GM23248 (cell line): Measurements from ENCODE around the gene PHYH. TPM values are rescaled to one million over a fixed set of nuclear protein-coding genes. Genes with fewer than 3 reads are reported as not detected.
"Not testable (repeated sequence)": the region's sequence is repeated elsewhere in the genome, so short reads cannot be mapped to it uniquely, and the experiment has no call there.

Source experiments
- DNase-seq: peaks from one replicate; pipeline ENCODE4 v3.0.0-alpha.2; 2015
- H2AFZ ChIP-seq: fragments of 200-600 bp; sonication (generic); 2 replicates; pipeline ENCODE4 v1.6.1; 2016; ENCODE audit warnings: antibody characterized with exemption
- H3F3A ChIP-seq: fragments of 200-600 bp; sonication (generic); 2 replicates; pipeline ENCODE4 v1.6.1; 2016; ENCODE audit warnings: mild to moderate bottlenecking, antibody characterized with exemption, mixed run types; ENCODE audit not compliant: insufficient read depth
- H3K27ac ChIP-seq: fragments of 200-600 bp; sonication (generic); 2 replicates; pipeline ENCODE4 v1.5.1; 2016; ENCODE audit warnings: mild to moderate bottlenecking
- H3K27me3 ChIP-seq: fragments of 200-600 bp; sonication (generic); replicated peaks from 2 replicates; pipeline ENCODE4 v1.6.1; 2016; ENCODE audit warnings: mild to moderate bottlenecking; ENCODE audit not compliant: insufficient read depth
- H3K36me3 ChIP-seq: fragments of 200-600 bp; sonication (generic); 2 replicates; pipeline ENCODE4 v1.6.1; 2016; ENCODE audit warnings: low read depth, mild to moderate bottlenecking
- H3K4me1 ChIP-seq: fragments of 200-600 bp; sonication (generic); 2 replicates; pipeline ENCODE4 v1.6.1; 2016; ENCODE audit warnings: mild to moderate bottlenecking; ENCODE audit not compliant: insufficient read depth
- H3K4me2 ChIP-seq: fragments of 200-600 bp; sonication (generic); one replicate; pipeline ENCODE4 v1.6.1; 2016; ENCODE audit warnings: mild to moderate bottlenecking; ENCODE audit not compliant: unreplicated experiment
- H3K4me3 ChIP-seq: fragments of 200-600 bp; sonication (generic); 2 replicates; pipeline ENCODE4 v1.5.1; 2016; ENCODE audit warnings: mild to moderate bottlenecking
- H3K79me2 ChIP-seq: fragments of 200-600 bp; sonication (generic); 2 replicates; pipeline ENCODE4 v1.6.1; 2016; ENCODE audit warnings: mild to moderate bottlenecking; ENCODE audit not compliant: insufficient read depth
- H3K9ac ChIP-seq: fragments of 200-600 bp; sonication (generic); 2 replicates; pipeline ENCODE4 v1.6.1; 2016; ENCODE audit warnings: mild to moderate bottlenecking
- H3K9me2 ChIP-seq: fragments of 200-600 bp; sonication (generic); 2 replicates; pipeline ENCODE4 v1.6.1; 2016; ENCODE audit warnings: mixed run types, mild to moderate bottlenecking, moderate library complexity; ENCODE audit not compliant: insufficient read depth
- H3K9me3 ChIP-seq: fragments of 200-600 bp; sonication (generic); one replicate; pipeline ENCODE4 v1.6.1; 2017; ENCODE audit warnings: low read depth
- H4K20me1 ChIP-seq: fragments of 200-600 bp; sonication (generic); 2 replicates; pipeline ENCODE4 v1.6.0; 2016; ENCODE audit not compliant: insufficient read depth
- EZH2 ChIP-seq: fragments of 200-600 bp; sonication (generic); IDR thresholded peaks from 2 replicates; pipeline ENCODE4 v1.6.1; 2018; ENCODE audit warnings: antibody characterized with exemption, mild to moderate bottlenecking; ENCODE audit not compliant: insufficient read depth, poor library complexity, severe bottlenecking
- EZH2phosphoT487 ChIP-seq: fragments of 200-600 bp; sonication (generic); IDR thresholded peaks from 2 replicates; pipeline ENCODE4 v1.6.1; 2018; ENCODE audit warnings: antibody characterized with exemption, moderate library complexity, mild to moderate bottlenecking, low read depth; ENCODE audit not compliant: insufficient read depth
- WGBS, 2 experiments: methylation state at CpG; one replicate each; pipeline ENCODE4 v1.1.6; 2015 to 2017; ENCODE audit warnings: low lambda C conversion rate in 2 of 2, low coverage in 1 of 2; ENCODE audit errors: missing lambda C conversion rate in 2 of 2; 5-methylcytosine and 5-hydroxymethylcytosine counted together
- in situ Hi-C: fragments of 300-500 bp; cut with MboI; formaldehyde crosslinking; loops from 2 replicates; pipeline ENCODE4 v1.15.0; 2020
- polyA plus RNA-seq: library from polyadenylated mRNA; unstranded; fragments of >200 nt; fragmentation: Nextera tagmentation; extraction: Ambion mirVana; gene quantifications from 2 replicates; pipeline ENCODE4 v1.2.1, GENCODE V29; 2016
- total RNA-seq: library from RNA; depleted of rRNA; stranded (reverse); fragments of >200 nt; shearing (Covaris generic); gene quantifications from 2 replicates; pipeline ENCODE4 v1.2.3, GENCODE V29; 2014

Gene PHYH
- total and polyA plus RNA-seq, 2 experiments from 2014 or later: 19.1 to 29.7 TPM

- H3K9me2 ChIP-seq: no peaks in the 10 kb centered on the region
- WGBS, 2 experiments: 45 to 46% methylated on average over 9 of the region's 9 CpGs
- no peak overlapping the region for H3K4me3 ChIP-seq
- no peak for DNase-seq
- H3F3A ChIP-seq: no peaks in the 10 kb centered on the region
- H3K4me1 ChIP-seq: no peaks in the 10 kb centered on the region
- H4K20me1 ChIP-seq: no peaks in the 10 kb centered on the region
- no peaks in the 10 kb centered on the region for H3K79me2 ChIP-seq
- H2AFZ ChIP-seq: no peak overlapping the region
- H3K36me3 ChIP-seq: no peaks in the 10 kb centered on the region
- no peak overlapping the region for H3K27ac ChIP-seq
- no peak for TF ChIP-seq EZH2phosphoT487
- no peak for TF ChIP-seq EZH2
- in situ Hi-C loops: no loop called here
- no peaks in the 10 kb centered on the region; the same call in 1 of the 2 replicates for H3K27me3 ChIP-seq
- no peak overlapping the region for H3K9ac ChIP-seq
- no peak overlapping the region for H3K4me2 ChIP-seq
- no peaks in the 10 kb centered on the region for H3K9me3 ChIP-seq
Observed at GRCh38 chr10:13247246-13247645, 52.6 kb downstream of the PHYH start.

DNA sequence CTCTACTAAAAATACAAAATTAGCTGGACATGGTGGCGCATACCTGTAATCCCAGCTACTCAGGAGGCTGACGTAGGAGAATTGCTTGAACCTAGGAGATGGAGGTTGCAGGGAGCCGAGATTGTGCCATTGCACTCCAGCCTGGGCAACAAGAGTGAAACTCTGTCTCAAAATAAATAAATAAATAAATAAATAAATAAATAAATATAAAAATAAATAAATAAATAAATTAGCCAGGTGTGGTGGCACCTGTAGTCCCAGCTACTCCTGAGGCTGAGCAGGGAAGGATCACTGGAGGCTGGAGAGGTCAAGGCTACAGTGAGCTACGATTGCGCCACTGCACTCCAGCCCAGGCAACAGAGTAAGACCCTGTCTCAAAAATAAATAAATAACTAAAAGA, 57.6 kb downstream of the PHYH start:
- H3K27ac ChIP-seq, H3K4me2 ChIP-seq, H3K79me2 ChIP-seq, H3K36me3 ChIP-seq, H3K27me3 ChIP-seq, H3K9me2 ChIP-seq, in situ Hi-C loops, H3F3A ChIP-seq, H3K4me1 ChIP-seq, H3K4me3 ChIP-seq, H4K20me1 ChIP-seq, H2AFZ ChIP-seq, H3K9ac ChIP-seq, H3K9me3 ChIP-seq, DNase-seq: not testable (repeated sequence)
- 71 to 74% methylated on average over 5 of the region's 5 CpGs for WGBS, 2 experiments

GRCh38 chr10:13241613-13242012, 58.3 kb downstream of the PHYH start:
- WGBS, 2 experiments: 43 to 52% methylated on average over 3 of the region's 3 CpGs
- Histone ChIP-seq H3K27me3 (no peaks in the 10 kb centered on the region), H3K79me2 (no peaks in the 10 kb centered on the region), H3K27ac (no peak overlapping the region), H3K9ac (no peak overlapping the region), H3K36me3 (no peaks in the 10 kb centered on the region), H3K9me2 (no peaks in the 10 kb centered on the region), H3F3A (no peaks in the 10 kb centered on the region), H2AFZ (no peak overlapping the region), H3K4me2 (no peak overlapping the region), H3K4me1 (no peaks in the 10 kb centered on the region), H3K4me3 (no peak overlapping the region), H3K9me3 (no peaks in the 10 kb centered on the region), H4K20me1 (no peaks in the 10 kb centered on the region)
- no peak for DNase-seq
- in situ Hi-C loops: no loop called here
- TF ChIP-seq EZH2phosphoT487: no peak
- no peak for TF ChIP-seq EZH2

GRCh38 chr10:13239923-13240322, 59.9 kb downstream of the PHYH start:
- Histone ChIP-seq H3K4me2 (no peak overlapping the region), H3K4me3 (no peak overlapping the region), H3K9me2 (no peaks in the 10 kb centered on the region), H3K27ac (no peak overlapping the region), H2AFZ (no peak overlapping the region), H3K79me2 (no peaks in the 10 kb centered on the region), H3K9me3 (no peaks in the 10 kb centered on the region), H3K27me3 (no peaks in the 10 kb centered on the region), H3K36me3 (no peaks in the 10 kb centered on the region), H3K9ac (no peak overlapping the region), H3F3A (no peaks in the 10 kb centered on the region), H3K4me1 (no peaks in the 10 kb centered on the region), H4K20me1 (no peaks in the 10 kb centered on the region)
- WGBS, 2 experiments: 81 to 83% methylated on average over 7 of the region's 7 CpGs
- in situ Hi-C loops: no loop called here
- TF ChIP-seq EZH2phosphoT487 (no peak), EZH2 (no peak)
- DNase-seq: no peak
